ENCODE measurements around the gene C1orf159. TPM values are rescaled to one million over a fixed set of nuclear protein-coding genes. Genes with fewer than 3 reads are reported as not detected.

C1orf159 gene
- total and polyA plus RNA-seq, 2 of the 8 experiments (the other 6 are each of a cell fraction or from before 2014, with no cell fraction given) = 10.0 to 10.9 TPM

DNA sequence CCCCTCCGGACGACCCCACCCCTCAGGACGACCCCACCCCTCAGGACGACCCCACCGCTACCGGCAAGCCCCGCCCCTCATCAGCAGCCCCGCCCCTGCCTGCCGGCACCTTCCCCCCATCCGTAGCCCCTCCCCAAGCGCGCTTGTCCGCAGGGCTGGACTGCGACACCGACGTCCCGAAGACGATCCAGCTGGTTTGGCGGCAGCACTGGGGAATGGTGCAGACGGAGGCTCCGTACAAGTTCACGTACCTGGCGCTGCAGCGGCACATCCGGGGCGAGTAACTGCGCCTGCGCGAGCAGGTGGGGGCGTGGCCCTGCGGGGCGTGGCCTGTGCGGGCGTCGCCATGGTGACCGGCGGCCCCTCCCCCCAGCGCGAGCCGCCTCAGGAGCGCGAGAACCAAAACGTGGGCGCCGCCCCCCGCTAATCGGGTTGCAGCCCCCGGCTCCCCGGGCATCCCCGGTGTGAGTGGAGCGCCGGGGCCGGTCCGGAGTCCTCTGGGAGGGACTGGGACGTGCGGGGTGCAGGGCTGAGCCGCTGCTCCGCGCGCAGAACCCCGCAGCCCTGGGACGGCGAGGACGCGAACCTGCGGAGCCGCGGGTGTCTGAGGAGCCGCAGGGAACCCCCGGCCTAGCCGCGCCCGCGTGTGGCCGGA lies 46.7 kb downstream of the C1orf159 start:
- DNase-seq (ENCODE audit: low read depth in 1 of 2, low spot score in 2 of 2) (peak; percentile 68 to 99), FAIRE-seq (peak; percentile 45)
- Histone ChIP-seq H4K20me1 (replicated peaks in 1 of 2; ENCODE audit: control insufficient read depth in 1 of 2, insufficient read depth in 2 of 2, low read length in 2 of 2) (peaks cover 0 to 9% of the 10 kb centered on the region in 2 experiments), H3K9me3 (ENCODE audit: insufficient read depth in 2 of 2, low read depth in 1 of 2, low read length in 1 of 2) (no peaks in the 10 kb centered on the region), H3K23me2 (ENCODE audit: low read depth, low read length) (peaks cover 7% of the 10 kb centered on the region; the same call in 1 of the 2 replicates), H3K79me1 (ENCODE audit: low read depth, low read length) (no peaks in the 10 kb centered on the region), H2BK120ac (replicated peaks; ENCODE audit: low read depth, low read length) (peak overlapping the region; percentile 72), H3K79me2 (ENCODE audit: control insufficient read depth in 1 of 2, insufficient read depth in 2 of 2, low read length in 2 of 2) (no peaks in the 10 kb centered on the region), H2BK15ac (ENCODE audit: low read length) (peak overlapping the region; percentile 81; the same call in 1 of the 2 replicates), H2BK12ac (ENCODE audit: low read depth, low read length) (no peak overlapping the region; the same call in 1 of the 2 replicates), H2BK5ac (ENCODE audit: low read depth, low read length) (peak overlapping the region; percentile 93; the same call in 1 of the 2 replicates), H3K9ac (replicated peaks in 1 of 4; ENCODE audit: extremely low read depth in 1 of 4, low read depth in 3 of 4, low read length in 3 of 4) (peak overlapping the region in 2 of 4 experiments; percentile 62 to 72; a peak in 3 of 7 replicates), H2BK20ac (ENCODE audit: low read length) (no peak overlapping the region), H3K18ac (ENCODE audit: extremely low read depth, low read length) (peak overlapping the region; percentile 99), H3K14ac (ENCODE audit: insufficient read length) (no peak overlapping the region), H4K5ac (ENCODE audit: insufficient read length, low read depth, low read length) (peak overlapping the region; percentile 100), H3K23ac (ENCODE audit: insufficient read length) (no peak overlapping the region), H4K8ac (ENCODE audit: extremely low read depth, insufficient read depth, low read length) (peak overlapping the region; percentile 57), H3K27ac (ENCODE audit: low read depth, low read length) (no peak overlapping the region), H3K4me2 (ENCODE audit: insufficient read depth in 1 of 2, low read depth in 2 of 2, low read length in 2 of 2) (peak overlapping the region; percentile 42 to 84), H4K91ac (replicated peaks; ENCODE audit: insufficient read length, low read length) (peak overlapping the region; percentile 91), H3K56ac (replicated peaks; ENCODE audit: insufficient read length, low read depth, low read length) (peak overlapping the region; percentile 90), H3K27me3 (replicated peaks in 1 of 4; ENCODE audit: control insufficient read depth in 3 of 4, extremely low read depth in 1 of 4, insufficient read depth in 3 of 4, low read length in 3 of 4) (peaks cover 1 to 19% (median 10%) of the 10 kb centered on the region in 4 experiments; a peak in 6 of 7 replicates), H2AFZ (ENCODE audit: low read length) (peak overlapping the region; percentile 78; the same call in 1 of the 2 replicates), H3K4me3 (ENCODE audit: extremely low read depth in 1 of 4, insufficient read depth in 2 of 4, low read depth in 3 of 4, low read length in 4 of 4) (peak overlapping the region; percentile 58 to 83 (median 72)), H3K36me3 (ENCODE audit: control insufficient read depth in 2 of 4, insufficient read depth in 4 of 4, low read length in 3 of 4) (no peaks in the 10 kb centered on the region), H3K4ac (replicated peaks; ENCODE audit: insufficient read length, low read depth, low read length) (peak overlapping the region; percentile 85), H3K4me1 (replicated peaks in 1 of 4; ENCODE audit: control insufficient read depth in 3 of 4, insufficient read depth in 4 of 4, low read length in 3 of 4) (peaks cover 0 to 9% (median 2%) of the 10 kb centered on the region in 4 experiments; a peak in 5 of 7 replicates), H2AK5ac (ENCODE audit: low read depth, low read length) (no peak overlapping the region)
- CTCF ChIA-PET (ENCODE audit: partially characterized antibody) = no interaction called here
- WGBS, 2 experiments (ENCODE audit: extremely low coverage in 1 of 2, insufficient coverage in 1 of 2, insufficient read length in 1 of 2, insufficient replicate concordance in 2 of 2, low coverage in 1 of 2, low lambda C conversion rate in 2 of 2, missing lambda C conversion rate in 1 of 2) = 6% methylated on average over 48 of the region's 75 CpGs; no CpG with 5 or more reads in 1 of the 2 experiments
- POLR2A ChIA-PET (ENCODE audit: partially characterized antibody) = interaction anchor here (1.2 to 2.8 kb wide), 2 partner anchors 11 to 29 kb away, joined by 3 to 11 read pairs; no protein-coding TSS in a partner anchor
- TF ChIP-seq TBP (IDR thresholded peaks at IDR 0.05; ENCODE audit: low read depth, low read length) (no peak), TAF7 (optimal IDR thresholded peaks at IDR 0.05; ENCODE audit: borderline replicate concordance, low read depth, low read length) (no peak), BCL11A (IDR thresholded peaks at IDR 0.05; ENCODE audit: low read depth in 2 of 2, low read length in 2 of 2) (no peak), CHD1 (IDR thresholded peaks at IDR 0.05; ENCODE audit: low read depth, low read length) (no peak), CBX5 (IDR thresholded peaks at IDR 0.05; ENCODE audit: low read depth, low read length) (no peak), JUN (IDR thresholded peaks at IDR 0.05; ENCODE audit: low read depth, low read length) (no peak), CBX8 (IDR thresholded peaks at IDR 0.05; ENCODE audit: borderline replicate concordance, low read depth, low read length) (no peak), MAFK (IDR thresholded peaks at IDR 0.05; ENCODE audit: low read depth, low read length) (no peak), NANOG (IDR thresholded peaks at IDR 0.05; ENCODE audit: insufficient read depth, low read depth, low read length, poor library complexity, severe bottlenecking) (no peak), RXRA (IDR thresholded peaks at IDR 0.05; ENCODE audit: insufficient read depth, low read depth, low read length) (no peak), SRF (IDR thresholded peaks at IDR 0.05; ENCODE audit: low read depth, low read length) (no peak)
- TF ChIP-seq, protein P1, sequence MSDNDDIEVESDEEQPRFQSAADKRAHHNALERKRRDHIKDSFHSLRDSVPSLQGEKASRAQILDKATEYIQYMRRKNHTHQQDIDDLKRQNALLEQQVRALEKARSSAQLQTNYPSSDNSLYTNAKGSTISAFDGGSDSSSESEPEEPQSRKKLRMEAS (IDR thresholded peaks at IDR 0.05) = peak; percentile 38; the same call in 1 of the 2 replicates

Measured in H1 (cell line).